Mucosa of descending colon (tissue), 3 donors: Measurements from ENCODE around the gene ASAP3. TPM values are rescaled to one million over a fixed set of nuclear protein-coding genes. Genes with fewer than 3 reads are reported as not detected.

ENCODE experiments used
- ATAC-seq: fragments of 200-7000 bp; cut with Tn5 transposase; one replicate; pipeline ENCODE4 v1.9.1; 2020; ENCODE audit warnings: mild to moderate bottlenecking, moderate library complexity
- DNase-seq, 3 donors: peaks; one replicate each; pipeline ENCODE4 v3.0.0-alpha.2; 2020
- H3K36me3 ChIP-seq: fragments of 200-600 bp; one replicate; pipeline ENCODE4 v1.8.0; 2021; ENCODE audit warnings: low read depth, mild to moderate bottlenecking
- H3K4me1 ChIP-seq: fragments of 200-600 bp; one replicate; pipeline ENCODE4 v1.8.0; 2021; ENCODE audit warnings: low read depth, mild to moderate bottlenecking
- H3K4me3 ChIP-seq: fragments of 200-600 bp; one replicate; pipeline ENCODE4 v1.8.0; 2021; ENCODE audit warnings: mild to moderate bottlenecking
- H3K9me3 ChIP-seq: fragments of 200-600 bp; one replicate; pipeline ENCODE4 v1.8.0; 2021; ENCODE audit warnings: mild to moderate bottlenecking
- intact Hi-C, 2 donors: fragments of 100-400 bp; cut with DNase I in 1 of 2; cut with micrococcal nuclease in 1 of 2; formaldehyde crosslinking; loops; one replicate each; pipeline versions ENCODE4 v1.11.0 to v1.11.1; 2022; cut with DNase I, micrococcal nuclease
- total RNA-seq, 3 donors: library from RNA; stranded (reverse); fragmentation: NEBNext Ultra II Directional in 2 of 3; extraction: Animal tissue kit (Norgen Biotek cat#: 25700) in 2 of 3; gene quantifications; one replicate each; pipeline versions ENCODE4 v1.2.1 to v1.2.4, GENCODE V29; 2021 to 2023
- TF ChIP-seq, protein P1 (sequence below): fragments of 200-600 bp; IDR thresholded peaks from one replicate; pipeline ENCODE4 v1.8.0; 2022; ENCODE audit warnings: antibody characterized with exemption, mild to moderate bottlenecking
- donor health status: DM: no; HTN: no; CAD: no; lungs with moderate emphysema.
- donor health status: DM: no; HTN: no; CAD: no.
- donor health status: DM: no; HTN: yes; CAD: no.

ASAP3 gene
- total RNA-seq, 3 donors from 2014 or later, result 31.2 to 38.8 (median 37.8) TPM

DNA sequence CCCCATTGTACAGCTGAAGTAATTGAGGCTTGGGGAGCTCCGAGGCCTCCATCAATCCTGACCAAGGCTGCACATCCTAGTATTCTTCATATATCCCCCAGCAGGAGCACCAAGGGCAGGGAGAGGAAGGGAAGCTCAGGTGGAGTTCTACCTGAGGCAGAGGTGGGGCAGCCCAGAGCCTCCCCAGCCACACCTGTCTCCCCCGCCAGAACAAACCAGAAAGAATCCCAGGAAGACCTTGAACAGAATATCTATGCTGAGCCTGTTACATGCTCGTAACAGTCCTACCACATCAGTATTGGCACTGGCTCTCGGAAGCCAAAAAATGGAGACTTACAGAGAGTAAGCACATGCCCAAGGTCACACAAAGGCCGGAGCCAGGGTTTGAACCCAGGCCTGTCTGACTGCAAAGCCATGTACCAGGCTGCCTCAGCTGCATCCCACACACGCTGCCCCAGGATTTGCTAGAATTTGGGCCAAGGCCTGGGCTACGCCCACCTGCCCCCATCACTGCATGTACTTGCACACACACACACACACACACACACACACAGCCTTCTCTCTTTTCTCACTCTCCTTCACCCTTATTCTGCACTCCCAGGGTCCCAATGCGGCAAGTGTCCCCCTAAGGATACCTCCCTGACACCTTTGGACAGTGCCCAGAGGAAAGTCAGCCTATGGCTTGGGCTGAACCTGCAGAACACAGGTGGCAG is 42.5 kb upstream of the ASAP3 start:
- Histone ChIP-seq H3K4me3 (no peak overlapping the region), H3K36me3 (no peaks in the 10 kb centered on the region), H3K9me3 (no peaks in the 10 kb centered on the region), H3K4me1 (peaks cover 68% of the 10 kb centered on the region)
- TF ChIP-seq, protein P1, sequence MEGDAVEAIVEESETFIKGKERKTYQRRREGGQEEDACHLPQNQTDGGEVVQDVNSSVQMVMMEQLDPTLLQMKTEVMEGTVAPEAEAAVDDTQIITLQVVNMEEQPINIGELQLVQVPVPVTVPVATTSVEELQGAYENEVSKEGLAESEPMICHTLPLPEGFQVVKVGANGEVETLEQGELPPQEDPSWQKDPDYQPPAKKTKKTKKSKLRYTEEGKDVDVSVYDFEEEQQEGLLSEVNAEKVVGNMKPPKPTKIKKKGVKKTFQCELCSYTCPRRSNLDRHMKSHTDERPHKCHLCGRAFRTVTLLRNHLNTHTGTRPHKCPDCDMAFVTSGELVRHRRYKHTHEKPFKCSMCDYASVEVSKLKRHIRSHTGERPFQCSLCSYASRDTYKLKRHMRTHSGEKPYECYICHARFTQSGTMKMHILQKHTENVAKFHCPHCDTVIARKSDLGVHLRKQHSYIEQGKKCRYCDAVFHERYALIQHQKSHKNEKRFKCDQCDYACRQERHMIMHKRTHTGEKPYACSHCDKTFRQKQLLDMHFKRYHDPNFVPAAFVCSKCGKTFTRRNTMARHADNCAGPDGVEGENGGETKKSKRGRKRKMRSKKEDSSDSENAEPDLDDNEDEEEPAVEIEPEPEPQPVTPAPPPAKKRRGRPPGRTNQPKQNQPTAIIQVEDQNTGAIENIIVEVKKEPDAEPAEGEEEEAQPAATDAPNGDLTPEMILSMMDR, result no peak
- intact Hi-C loops, result no loop called here
- DNase-seq (peak in 2 of 3 donors; percentile 49 to 53), ATAC-seq (no peak)

DNA sequence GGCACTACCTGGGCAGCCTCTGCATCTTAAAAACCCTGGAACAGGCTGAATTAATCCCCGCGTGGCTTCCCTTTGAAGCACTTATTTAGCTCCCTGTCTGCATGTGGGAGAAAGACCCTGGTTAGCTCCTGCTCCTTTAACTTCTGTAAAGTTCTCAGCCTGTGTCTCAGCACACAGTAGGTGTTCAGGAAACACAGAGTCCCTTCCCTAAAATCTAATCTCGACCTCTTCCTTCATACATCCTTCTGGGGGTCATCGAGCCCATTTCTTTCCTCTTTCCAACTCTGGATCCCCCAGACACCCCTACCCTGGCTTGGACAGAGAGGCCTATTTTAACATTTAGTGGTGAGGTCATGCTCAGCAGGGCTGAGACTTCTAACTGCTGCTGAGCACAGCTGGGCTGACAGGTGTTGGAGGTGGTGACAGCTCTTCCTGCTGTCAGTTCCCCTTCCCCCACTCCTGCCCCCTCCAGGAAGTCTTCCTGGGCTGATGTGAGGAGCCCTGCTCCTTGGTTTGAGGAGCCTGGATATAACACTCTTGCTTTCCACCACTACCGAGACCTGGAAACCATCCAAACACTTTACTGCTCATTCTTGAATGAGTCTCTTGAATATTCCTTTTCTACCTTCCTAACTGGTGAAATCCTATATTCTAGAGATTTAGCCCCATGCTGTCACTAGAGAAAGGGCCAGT is 41.7 kb upstream of the ASAP3 start:
- Histone ChIP-seq H3K4me3 (no peak overlapping the region), H3K36me3 (no peaks in the 10 kb centered on the region), H3K4me1 (peaks cover 63% of the 10 kb centered on the region), H3K9me3 (no peaks in the 10 kb centered on the region)
- peak; percentile 52 to 73 (median 64) for DNase-seq
- TF ChIP-seq, protein P1, result no peak
- intact Hi-C loops, result no loop called here
- ATAC-seq, result peak; percentile 15

DNA sequence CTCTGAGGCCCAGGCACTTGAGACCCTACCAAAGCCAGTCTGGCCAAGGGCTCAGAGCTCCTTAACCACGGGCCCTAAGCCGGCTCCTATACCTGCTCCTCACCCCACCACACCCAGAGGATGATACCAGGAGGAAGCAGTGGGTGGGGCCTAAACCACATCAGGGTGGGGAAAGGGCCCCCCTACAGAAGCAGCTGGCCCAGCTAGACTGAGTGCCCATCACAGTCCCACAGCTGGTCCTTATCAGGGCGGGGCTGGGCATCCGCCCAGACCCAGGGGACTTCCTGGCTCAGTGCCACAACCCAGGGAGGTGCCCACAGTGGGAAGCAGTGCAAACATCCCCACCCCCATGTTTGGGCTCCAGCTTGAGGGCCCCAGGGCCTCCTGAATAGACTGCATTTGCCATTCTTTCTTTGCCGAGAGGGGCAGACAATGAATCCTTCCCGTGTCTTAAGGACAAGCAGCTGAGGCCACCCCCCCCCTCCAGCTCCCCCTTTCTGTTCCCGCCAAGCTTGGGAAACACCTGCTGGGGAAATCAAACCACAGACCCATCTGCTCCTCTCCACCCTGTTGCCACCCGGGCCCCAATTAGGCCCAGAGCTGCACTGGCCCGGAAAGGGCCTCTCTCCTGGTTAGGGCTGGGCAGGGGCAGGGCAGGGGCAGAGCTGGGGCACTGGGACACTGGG is 40.9 kb upstream of the ASAP3 start:
- peaks cover 59% of the 10 kb centered on the region for H3K4me1 ChIP-seq
- no peaks in the 10 kb centered on the region for H3K9me3 ChIP-seq
- TF ChIP-seq, protein P1, result no peak
- peak; percentile 74 for ATAC-seq
- H3K36me3 ChIP-seq, result no peaks in the 10 kb centered on the region
- intact Hi-C loops, result no loop called here
- peak; percentile 93 for DNase-seq
- no peak overlapping the region for H3K4me3 ChIP-seq

DNA sequence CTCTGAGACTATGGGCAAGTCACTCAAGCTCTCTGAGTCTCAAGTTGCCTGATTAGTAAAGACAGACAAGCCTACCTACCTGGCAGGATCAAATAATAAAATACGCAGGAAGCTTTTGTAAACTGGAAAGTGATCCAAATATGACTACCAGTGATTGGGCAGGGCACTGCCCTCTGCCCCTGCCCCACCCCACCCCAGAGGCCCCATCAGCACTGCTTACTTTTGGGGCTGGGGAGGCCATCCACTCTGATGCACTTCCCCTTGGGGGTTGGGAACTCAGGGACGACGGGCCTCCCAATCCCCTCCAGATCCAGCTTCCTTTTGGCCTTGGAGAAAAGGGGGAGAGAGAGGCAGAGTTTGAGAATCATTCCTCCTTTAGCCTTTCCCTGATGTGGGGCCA is 40.2 kb upstream of the ASAP3 start:
- intact Hi-C loops, result no loop called here
- Histone ChIP-seq H3K4me1 (peaks cover 57% of the 10 kb centered on the region), H3K36me3 (no peaks in the 10 kb centered on the region), H3K9me3 (no peaks in the 10 kb centered on the region), H3K4me3 (no peak overlapping the region)
- peak; percentile 63 for ATAC-seq
- TF ChIP-seq, protein P1, result no peak
- DNase-seq, result peak; percentile 75 to 76 (median 75)

GRCh38 chr1:23522244-23522982 is 38.4 kb upstream of the ASAP3 start:
- Histone ChIP-seq H3K4me3 (no peak overlapping the region), H3K4me1 (peaks cover 40% of the 10 kb centered on the region), H3K36me3 (no peaks in the 10 kb centered on the region), H3K9me3 (no peaks in the 10 kb centered on the region)
- TF ChIP-seq, protein P1, result no peak
- ATAC-seq, result no peak
- DNase-seq, result no peak
- intact Hi-C loops, result no loop called here
